Fibroblast of pulmonary artery (primary cell): ENCODE measurements around the gene MS4A4E.

ENCODE experiments used
- DNase-seq: peaks from one replicate; pipeline ENCODE4 v3.0.0-alpha.2; 2010; ENCODE audit warnings: low read depth
- H3K4me3 ChIP-seq: replicated peaks from 2 replicates; pipeline ENCODE4 v1.5.1; 2011; ENCODE audit warnings: low read depth, mild to moderate bottlenecking, control low read depth, low read length, moderate library complexity
- CTCF ChIP-seq: IDR thresholded peaks from 2 replicates; pipeline ENCODE4 v1.5.1; 2011; ENCODE audit warnings: mild to moderate bottlenecking, control low read depth, low read length, inconsistent platforms; ENCODE audit errors: missing control alignments

MS4A4E gene

GRCh38 chr11:60252213-60253108 lies 9.5 kb upstream of the MS4A4E start:
- no peak for DNase-seq
- no peak for TF ChIP-seq CTCF
- no peak overlapping the region for H3K4me3 ChIP-seq

DNA sequence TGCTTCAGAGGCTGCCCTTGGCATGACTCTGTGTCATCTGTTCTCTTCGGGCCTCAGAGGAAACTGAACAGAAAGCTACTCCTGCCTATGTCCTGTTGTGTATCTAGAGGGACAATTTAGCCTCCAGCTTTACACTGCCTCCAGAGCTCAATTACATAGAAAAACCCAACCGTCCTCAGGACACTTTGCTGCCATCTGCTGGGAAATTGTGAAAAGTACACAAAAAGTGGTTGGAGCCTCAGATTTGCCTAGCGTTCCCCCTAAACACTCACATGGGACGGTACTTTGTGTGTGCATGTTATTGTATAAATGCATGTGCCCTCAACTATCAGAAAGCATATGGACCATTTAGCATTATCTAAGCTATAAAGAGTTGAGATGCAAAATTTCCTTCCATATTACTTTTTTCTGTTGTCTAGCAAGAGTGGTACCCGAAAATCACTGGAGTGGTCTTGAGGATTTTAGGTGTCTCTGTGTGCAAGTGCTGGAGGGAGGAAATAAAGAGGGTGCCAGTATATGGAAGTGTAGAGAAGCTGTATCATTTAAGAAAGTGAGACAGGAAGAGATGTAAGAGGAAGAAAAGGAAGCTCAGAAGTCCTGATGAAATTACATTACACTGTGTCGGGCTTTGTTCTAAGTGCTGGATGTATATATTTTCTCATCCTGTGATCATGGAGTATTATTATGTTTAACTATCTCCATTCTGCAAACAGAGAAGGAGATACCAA lies 8.7 kb upstream of the MS4A4E start:
- TF ChIP-seq CTCF, result peak; percentile 44
- no peak overlapping the region for H3K4me3 ChIP-seq
- peak; percentile 33 for DNase-seq

DNA sequence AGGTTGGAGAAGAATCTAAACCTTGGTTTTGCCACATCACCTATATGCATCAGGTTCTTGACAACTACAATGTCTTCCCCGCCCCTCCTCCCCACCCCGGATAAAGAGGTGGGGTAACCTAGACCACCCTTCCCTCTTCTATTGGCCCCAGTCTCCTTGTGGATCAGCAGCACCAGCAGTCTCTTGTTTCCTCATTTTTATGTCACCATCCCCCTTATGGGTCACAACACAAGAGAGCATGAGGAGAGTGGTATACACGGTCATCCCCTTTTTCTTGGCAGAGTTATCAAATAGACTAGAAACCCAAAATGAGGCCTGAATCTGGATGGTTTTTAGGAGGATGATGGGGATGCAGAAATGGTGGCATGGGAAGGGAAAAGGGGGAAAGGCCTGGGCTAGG lies 1.2 kb downstream of the MS4A4E start:
- no peak for TF ChIP-seq CTCF
- DNase-seq, result no peak
- no peak overlapping the region for H3K4me3 ChIP-seq

- DNase-seq, result no peak
- no peak for TF ChIP-seq CTCF
- H3K4me3 ChIP-seq, result no peak overlapping the region
Measured at GRCh38 chr11:60240662-60241061, 2.3 kb downstream of the MS4A4E start.

DNA sequence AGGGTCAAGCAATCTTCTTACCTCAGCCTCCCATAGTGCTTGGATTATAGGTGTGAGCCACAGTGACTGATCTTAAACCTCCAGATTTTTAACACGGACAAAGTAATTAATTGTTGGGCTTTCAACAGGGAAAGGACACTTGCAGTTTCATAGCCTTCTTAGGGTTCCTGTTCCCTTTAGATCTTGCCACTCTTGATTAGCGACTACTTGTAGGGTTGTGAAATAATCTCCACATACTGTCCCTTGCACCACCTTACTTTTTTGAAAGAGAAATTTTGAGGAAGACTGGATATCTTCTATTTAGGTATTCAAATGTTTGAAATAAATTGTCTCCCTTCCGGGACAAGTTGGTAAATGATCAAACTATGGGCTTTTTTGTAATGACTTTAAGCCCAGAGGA lies 7.6 kb downstream of the MS4A4E start:
- TF ChIP-seq CTCF, result no peak
- DNase-seq, result no peak
- no peak overlapping the region for H3K4me3 ChIP-seq

GRCh38 chr11:60230681-60231080 lies 12.3 kb downstream of the MS4A4E start:
- no peak overlapping the region for H3K4me3 ChIP-seq
- DNase-seq, result no peak
- no peak for TF ChIP-seq CTCF
